Astrocyte of the spinal cord (primary cell): ENCODE results near the gene NGB.
"Not testable (repeated sequence)": the region's sequence is repeated elsewhere in the genome, so short reads cannot be mapped to it uniquely, and the experiment has no call there.

Source experiments
- DNase-seq: peaks from one replicate; pipeline ENCODE4 v3.0.0; 2011; ENCODE audit warnings: low read depth, low spot score
- H3K4me3 ChIP-seq: 2 replicates; pipeline ENCODE4 v1.5.1; 2011; ENCODE audit warnings: low read depth, mild to moderate bottlenecking, low read length, moderate library complexity
- in situ Hi-C: cut with HindIII; loops from 2 replicates; pipeline ENCODE4 v1.10.0; 2017; ENCODE audit warnings: low sequenced_read_pairs
- TF ChIP-seq, protein P1 (sequence below): IDR thresholded peaks from 2 replicates; pipeline ENCODE4 v1.5.1; 2012; ENCODE audit warnings: low read depth, mild to moderate bottlenecking, low read length, inconsistent platforms

NGB gene

DNA sequence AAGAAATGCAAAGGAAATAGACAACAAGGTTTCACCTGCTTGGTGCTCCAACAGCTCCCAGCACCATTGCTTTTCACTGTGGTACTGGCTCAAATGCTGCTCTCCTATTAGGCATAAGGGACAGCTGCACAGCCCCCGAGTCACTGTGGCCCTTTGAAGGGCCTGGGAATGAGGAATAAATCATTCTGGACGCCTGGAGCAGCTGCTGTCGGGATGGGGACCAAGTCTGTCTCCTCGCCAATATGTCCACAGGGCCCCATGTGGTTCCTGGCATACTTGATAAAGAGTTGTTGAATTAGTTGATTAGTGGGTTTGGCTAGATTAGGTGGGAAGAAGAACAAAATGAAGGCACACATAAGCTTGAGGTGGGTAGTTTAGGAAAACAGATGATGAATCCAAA is 13.1 kb upstream of the NGB start:
- in situ Hi-C loops: no loop called here
- no peak for DNase-seq
- H3K4me3 ChIP-seq: no peak overlapping the region
- TF ChIP-seq, protein P1, sequence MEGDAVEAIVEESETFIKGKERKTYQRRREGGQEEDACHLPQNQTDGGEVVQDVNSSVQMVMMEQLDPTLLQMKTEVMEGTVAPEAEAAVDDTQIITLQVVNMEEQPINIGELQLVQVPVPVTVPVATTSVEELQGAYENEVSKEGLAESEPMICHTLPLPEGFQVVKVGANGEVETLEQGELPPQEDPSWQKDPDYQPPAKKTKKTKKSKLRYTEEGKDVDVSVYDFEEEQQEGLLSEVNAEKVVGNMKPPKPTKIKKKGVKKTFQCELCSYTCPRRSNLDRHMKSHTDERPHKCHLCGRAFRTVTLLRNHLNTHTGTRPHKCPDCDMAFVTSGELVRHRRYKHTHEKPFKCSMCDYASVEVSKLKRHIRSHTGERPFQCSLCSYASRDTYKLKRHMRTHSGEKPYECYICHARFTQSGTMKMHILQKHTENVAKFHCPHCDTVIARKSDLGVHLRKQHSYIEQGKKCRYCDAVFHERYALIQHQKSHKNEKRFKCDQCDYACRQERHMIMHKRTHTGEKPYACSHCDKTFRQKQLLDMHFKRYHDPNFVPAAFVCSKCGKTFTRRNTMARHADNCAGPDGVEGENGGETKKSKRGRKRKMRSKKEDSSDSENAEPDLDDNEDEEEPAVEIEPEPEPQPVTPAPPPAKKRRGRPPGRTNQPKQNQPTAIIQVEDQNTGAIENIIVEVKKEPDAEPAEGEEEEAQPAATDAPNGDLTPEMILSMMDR: no peak

DNA sequence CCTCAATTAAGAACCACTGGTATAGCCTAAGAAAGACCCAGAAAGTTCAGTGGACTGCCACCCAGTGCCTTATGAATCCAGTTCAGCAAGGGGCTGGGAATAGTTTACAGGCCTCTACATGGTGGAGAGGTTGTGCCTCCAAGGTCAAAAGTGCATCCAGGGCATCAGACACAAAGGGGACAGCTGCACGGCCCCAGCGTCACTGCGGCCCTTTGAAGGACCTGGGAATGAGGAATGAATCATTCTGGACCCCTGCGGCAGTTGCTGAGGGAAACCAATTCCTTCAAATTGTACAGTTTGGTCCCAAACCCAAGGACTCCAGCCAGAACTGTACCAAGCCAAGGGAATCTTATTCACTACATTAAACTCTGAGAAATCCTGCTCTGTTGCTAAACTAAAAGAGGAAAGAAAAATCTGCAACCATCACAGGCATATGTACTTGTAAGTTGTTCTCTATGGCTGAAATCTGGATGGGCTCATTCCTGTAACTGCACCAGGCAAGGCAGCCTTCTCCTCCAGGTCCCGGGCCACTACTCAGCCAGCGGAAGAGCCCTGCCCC is 10.9 kb upstream of the NGB start:
- no peak overlapping the region for H3K4me3 ChIP-seq
- in situ Hi-C loops: no loop called here
- TF ChIP-seq, protein P1: no peak
- DNase-seq: no peak

DNA sequence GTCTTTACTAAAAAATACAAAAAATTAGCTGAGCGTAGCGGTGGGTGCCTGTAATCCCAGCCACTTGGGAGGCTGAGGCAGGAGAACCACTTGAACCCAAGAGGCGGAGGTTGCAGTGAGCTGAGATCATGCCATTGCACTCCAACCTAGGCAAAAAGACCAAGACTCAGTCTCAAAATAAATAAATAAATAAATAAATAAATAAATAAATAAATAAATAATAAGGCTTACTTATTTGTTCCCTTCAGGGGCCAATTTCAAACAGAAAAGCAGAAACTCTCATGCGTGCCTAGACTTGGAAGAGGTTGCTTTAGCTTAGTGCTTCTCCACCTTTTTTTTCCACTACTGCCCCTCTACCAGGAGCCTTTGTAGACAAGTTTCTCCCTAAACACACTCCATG is 9.9 kb upstream of the NGB start:
- DNase-seq, H3K4me3 ChIP-seq, in situ Hi-C loops: not testable (repeated sequence)

DNA sequence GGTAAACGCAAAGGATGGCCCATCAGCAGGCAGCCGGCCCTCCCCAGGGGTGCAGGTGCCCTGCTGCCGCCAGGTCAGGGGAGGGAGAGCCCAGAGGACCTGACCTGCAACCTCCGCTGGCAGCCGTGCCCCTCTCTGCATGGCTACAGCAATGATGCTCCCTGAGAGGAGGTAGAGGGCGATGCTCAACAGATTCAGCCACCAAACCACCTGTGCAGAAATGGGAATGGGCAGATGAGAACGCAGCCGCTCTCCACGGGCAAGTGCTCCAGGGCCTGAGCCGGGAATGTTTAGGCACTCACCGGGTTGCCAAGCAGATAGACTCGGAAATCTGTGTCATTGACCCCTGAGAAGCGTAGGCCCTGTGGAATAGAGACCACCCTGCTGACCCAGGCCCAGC is 8.7 kb upstream of the NGB start:
- TF ChIP-seq, protein P1: no peak
- in situ Hi-C loops: no loop called here
- DNase-seq: no peak
- H3K4me3 ChIP-seq: no peak overlapping the region

DNA sequence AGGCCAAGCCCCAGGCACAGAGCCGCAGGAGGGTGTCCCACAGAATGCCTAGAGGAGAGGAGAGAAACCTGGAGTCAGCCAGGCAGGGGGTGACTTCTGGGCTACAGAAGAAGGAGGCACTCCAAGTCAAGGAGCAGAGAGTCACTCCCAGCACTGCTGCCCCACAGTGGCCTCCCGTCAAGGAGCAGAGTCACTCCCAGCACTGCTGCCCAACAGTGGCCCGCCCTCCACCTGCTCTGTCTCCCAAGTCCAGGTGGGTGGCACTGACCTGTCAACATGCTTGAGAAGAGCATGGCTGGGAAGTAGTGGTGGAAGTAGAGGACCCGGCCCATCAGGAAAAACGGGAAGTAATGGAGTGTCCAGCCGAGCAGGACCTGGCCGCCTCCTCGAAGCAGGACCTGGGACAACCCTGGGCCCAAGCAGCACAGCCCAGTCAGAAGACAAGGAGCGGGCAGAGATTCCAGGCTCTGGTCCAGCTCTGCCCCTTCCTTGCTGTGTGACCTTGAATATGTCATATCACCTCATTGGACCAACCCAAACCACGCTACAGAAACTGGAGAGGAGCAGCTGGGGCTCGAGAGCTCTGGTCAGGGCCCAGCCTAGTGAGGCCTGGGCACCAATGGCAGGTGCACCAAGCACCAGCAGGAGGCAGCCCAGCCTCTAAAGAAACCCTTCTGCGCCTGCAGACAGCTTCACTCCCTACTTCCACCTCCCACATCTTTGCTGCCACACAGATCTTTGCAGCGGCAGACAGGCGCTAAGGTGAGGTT is 7.6 kb upstream of the NGB start:
- in situ Hi-C loops: no loop called here
- no peak overlapping the region for H3K4me3 ChIP-seq
- TF ChIP-seq, protein P1: no peak
- DNase-seq: no peak

DNA sequence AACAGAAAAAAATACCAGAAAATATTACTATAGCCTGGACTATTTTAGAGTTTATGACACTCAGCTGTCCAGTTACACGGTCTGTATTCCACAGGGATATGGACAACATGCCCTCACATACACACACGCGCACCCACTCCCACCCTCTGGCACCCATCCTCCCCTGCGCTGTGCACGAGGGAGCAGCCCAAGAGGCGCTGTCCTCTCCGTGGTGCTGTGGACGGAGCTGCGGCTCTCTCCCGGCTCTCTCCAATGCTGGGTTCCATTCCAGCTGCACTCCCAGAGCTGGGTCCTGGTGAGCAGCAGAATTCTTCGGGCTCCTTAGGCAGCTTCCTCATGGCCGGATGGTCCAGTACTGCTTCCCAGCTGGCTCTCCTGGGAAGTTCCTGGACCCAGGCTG is 6.0 kb upstream of the NGB start:
- TF ChIP-seq, protein P1: no peak
- H3K4me3 ChIP-seq: no peak overlapping the region
- in situ Hi-C loops: no loop called here
- no peak for DNase-seq

DNA sequence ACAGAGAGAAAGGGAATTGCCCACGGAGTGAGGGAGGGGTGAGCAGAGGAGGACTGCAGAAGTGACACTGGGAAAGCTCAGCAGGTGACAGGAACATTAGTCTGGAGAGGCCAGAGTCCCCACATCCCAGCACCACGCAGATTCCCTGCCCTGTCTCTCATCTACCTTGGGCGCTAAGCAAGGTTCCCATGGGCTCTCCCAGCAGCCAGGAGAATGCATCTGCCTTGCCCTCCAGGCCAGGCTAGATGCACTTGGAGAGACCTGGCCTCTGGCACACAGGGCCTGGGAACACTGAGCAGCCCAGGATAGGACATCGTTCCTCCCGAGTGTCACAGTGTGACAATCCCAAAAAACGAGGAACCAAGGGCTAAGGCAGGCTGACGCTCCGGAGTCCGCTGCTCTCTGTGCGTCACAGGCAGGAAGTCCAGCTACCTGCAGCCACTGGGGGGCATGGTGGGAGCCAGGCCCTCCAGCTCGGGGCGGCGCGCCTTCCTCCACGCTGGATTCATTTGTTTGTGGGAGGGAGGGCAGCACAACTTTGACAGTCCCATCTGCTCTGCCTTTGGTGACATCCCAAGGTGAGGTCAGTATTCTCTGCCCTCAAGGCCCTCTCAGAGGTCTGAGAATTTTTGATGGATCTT is 5.4 kb upstream of the NGB start:
- in situ Hi-C loops: no loop called here
- no peak for DNase-seq
- TF ChIP-seq, protein P1: no peak
- H3K4me3 ChIP-seq: no peak overlapping the region
